DND-41 (cell line): ENCODE results near the gene TMCO1.
"Not testable (repeated sequence)": the region's sequence is repeated elsewhere in the genome, so short reads cannot be mapped to it uniquely, and the experiment has no call there.

ENCODE experiments used
- ATAC-seq: fragments of 200-7000 bp; cut with Tn5 transposase; 3 replicates; pipeline ENCODE4 v1.9.1; 2021; ENCODE audit warnings: low read depth; ENCODE audit not compliant: insufficient read depth
- DNase-seq: peaks from one replicate; pipeline ENCODE4 v3.0.0-alpha.2; 2020
- H2AFZ ChIP-seq: 2 replicates; pipeline ENCODE4 v1.6.0; 2012; ENCODE audit warnings: low read depth, low read length
- H3K27ac ChIP-seq: 2 replicates; pipeline ENCODE4 v1.5.1; 2012; ENCODE audit warnings: low read length, inconsistent platforms
- H3K27me3 ChIP-seq: fragments of 200-600 bp; sonication (generic); 2 replicates; pipeline ENCODE4 v1.6.0; 2012; ENCODE audit warnings: low read length, mild to moderate bottlenecking, inconsistent platforms; ENCODE audit not compliant: insufficient read depth, poor library complexity
- H3K36me3 ChIP-seq: 2 replicates; pipeline ENCODE4 v1.5.1; 2012; ENCODE audit warnings: low read length, inconsistent platforms; ENCODE audit not compliant: insufficient read depth
- H3K4me1 ChIP-seq: 2 replicates; pipeline ENCODE4 v1.5.1; 2012; ENCODE audit warnings: mild to moderate bottlenecking, low read length; ENCODE audit not compliant: insufficient read depth
- H3K4me2 ChIP-seq: 2 replicates; pipeline ENCODE4 v1.6.0; 2012; ENCODE audit warnings: mild to moderate bottlenecking, moderate library complexity, low read length, inconsistent platforms; ENCODE audit not compliant: insufficient read depth
- H3K4me3 ChIP-seq, 2 experiments: fragments of 200-600 bp in 1 of 2; shearing (Covaris generic) in 1 of 2; 2 replicates each; pipeline ENCODE4 v1.5.1; 2012 to 2016; ENCODE audit warnings: inconsistent platforms in 2 of 2, low read length in 2 of 2, mild to moderate bottlenecking in 2 of 2, low read depth in 1 of 2, moderate library complexity in 1 of 2
- H3K79me2 ChIP-seq: 2 replicates; pipeline ENCODE4 v1.6.0; 2012; ENCODE audit warnings: low read length, inconsistent platforms; ENCODE audit not compliant: insufficient read depth
- H3K9ac ChIP-seq: 2 replicates; pipeline ENCODE4 v1.6.0; 2012; ENCODE audit warnings: low read depth, mild to moderate bottlenecking, inconsistent platforms, low read length, moderate library complexity
- H3K9me3 ChIP-seq: 2 replicates; pipeline ENCODE4 v1.5.1; 2012; ENCODE audit warnings: low read length, moderate library complexity, mild to moderate bottlenecking, inconsistent platforms; ENCODE audit not compliant: insufficient read depth, severe bottlenecking
- H4K20me1 ChIP-seq: 2 replicates; pipeline ENCODE4 v1.6.0; 2012; ENCODE audit warnings: low read length; ENCODE audit not compliant: insufficient read depth
- EZH2 ChIP-seq: IDR thresholded peaks from 3 replicates; pipeline ENCODE4 v1.6.1; 2012; ENCODE audit warnings: borderline replicate concordance, low read depth, mild to moderate bottlenecking, moderate library complexity, low read length, inconsistent platforms; ENCODE audit not compliant: severe bottlenecking
- TF ChIP-seq, protein P1 (sequence below): IDR thresholded peaks from 2 replicates; pipeline ENCODE4 v1.5.1; 2012; ENCODE audit warnings: borderline replicate concordance, low read length, moderate library complexity, mild to moderate bottlenecking; ENCODE audit not compliant: poor library complexity, severe bottlenecking; ENCODE audit errors: extremely low read depth

The TMCO1 gene

DNA sequence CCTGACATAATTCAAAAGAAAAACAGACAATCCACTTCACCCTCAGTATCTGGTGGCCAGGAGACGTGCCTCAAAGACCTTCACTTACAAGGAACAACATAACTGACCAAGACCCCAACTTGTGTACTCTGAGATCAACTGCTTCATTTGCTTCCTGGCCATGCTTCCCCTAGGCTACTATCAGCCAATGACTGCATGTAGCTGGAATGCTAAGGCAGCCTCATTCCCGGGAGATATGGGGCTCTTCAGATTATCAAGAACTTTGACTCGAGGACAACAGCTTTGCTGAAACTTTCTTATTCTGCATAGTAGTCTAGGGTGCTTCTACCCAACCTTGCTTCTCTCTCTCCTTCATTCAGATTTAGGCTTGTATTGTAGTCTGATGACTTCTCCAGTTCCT, 47.1 kb upstream of the TMCO1 start:
- no peaks in the 10 kb centered on the region for H4K20me1 ChIP-seq
- no peak overlapping the region for H3K4me3 ChIP-seq
- DNase-seq (no peak), ATAC-seq (no peak)
- H3K27ac ChIP-seq = no peak overlapping the region
- H3K9me3 ChIP-seq = no peaks in the 10 kb centered on the region
- no peak for TF ChIP-seq EZH2
- TF ChIP-seq, protein P1, sequence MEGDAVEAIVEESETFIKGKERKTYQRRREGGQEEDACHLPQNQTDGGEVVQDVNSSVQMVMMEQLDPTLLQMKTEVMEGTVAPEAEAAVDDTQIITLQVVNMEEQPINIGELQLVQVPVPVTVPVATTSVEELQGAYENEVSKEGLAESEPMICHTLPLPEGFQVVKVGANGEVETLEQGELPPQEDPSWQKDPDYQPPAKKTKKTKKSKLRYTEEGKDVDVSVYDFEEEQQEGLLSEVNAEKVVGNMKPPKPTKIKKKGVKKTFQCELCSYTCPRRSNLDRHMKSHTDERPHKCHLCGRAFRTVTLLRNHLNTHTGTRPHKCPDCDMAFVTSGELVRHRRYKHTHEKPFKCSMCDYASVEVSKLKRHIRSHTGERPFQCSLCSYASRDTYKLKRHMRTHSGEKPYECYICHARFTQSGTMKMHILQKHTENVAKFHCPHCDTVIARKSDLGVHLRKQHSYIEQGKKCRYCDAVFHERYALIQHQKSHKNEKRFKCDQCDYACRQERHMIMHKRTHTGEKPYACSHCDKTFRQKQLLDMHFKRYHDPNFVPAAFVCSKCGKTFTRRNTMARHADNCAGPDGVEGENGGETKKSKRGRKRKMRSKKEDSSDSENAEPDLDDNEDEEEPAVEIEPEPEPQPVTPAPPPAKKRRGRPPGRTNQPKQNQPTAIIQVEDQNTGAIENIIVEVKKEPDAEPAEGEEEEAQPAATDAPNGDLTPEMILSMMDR = no peak
- no peaks in the 10 kb centered on the region for H3K79me2 ChIP-seq
- no peak overlapping the region for H3K4me2 ChIP-seq
- no peaks in the 10 kb centered on the region for H3K27me3 ChIP-seq
- no peak overlapping the region for H3K9ac ChIP-seq
- no peaks in the 10 kb centered on the region for H3K4me1 ChIP-seq
- H3K36me3 ChIP-seq = no peaks in the 10 kb centered on the region
- H2AFZ ChIP-seq = 0 out of 2 replicates have a peak overlapping the region, but pooled peaks have one; percentile 25

DNA sequence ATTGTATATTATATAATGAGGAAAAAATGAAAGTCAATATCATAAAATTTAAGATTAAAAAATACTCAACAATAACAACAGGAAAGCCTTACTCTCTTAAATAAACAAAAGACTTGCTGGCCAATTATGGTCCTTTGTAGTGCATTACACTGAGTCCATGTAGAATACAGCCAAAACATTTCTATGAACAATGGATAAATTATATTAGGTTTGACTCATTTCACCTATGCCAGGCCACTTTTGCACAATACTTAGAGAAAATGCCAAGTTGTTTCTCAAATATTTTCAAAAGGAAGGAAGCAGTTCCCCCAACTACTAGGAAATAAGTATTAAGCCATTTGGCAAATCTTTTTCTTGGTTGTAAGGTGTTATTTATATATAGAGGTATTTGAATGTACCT, 38.9 kb upstream of the TMCO1 start:
- Histone ChIP-seq H3K4me1 (no peaks in the 10 kb centered on the region), H3K4me3 (no peak overlapping the region), H3K36me3 (no peaks in the 10 kb centered on the region), H3K9me3 (no peaks in the 10 kb centered on the region), H3K27ac (no peak overlapping the region), H4K20me1 (no peaks in the 10 kb centered on the region), H2AFZ (no peak overlapping the region), H3K27me3 (no peaks in the 10 kb centered on the region), H3K4me2 (no peak overlapping the region), H3K9ac (no peak overlapping the region), H3K79me2 (no peaks in the 10 kb centered on the region)
- TF ChIP-seq EZH2 = no peak
- TF ChIP-seq, protein P1 = no peak
- ATAC-seq (no peak), DNase-seq (no peak)

GRCh38 chr1:165804513-165804912, 35.8 kb upstream of the TMCO1 start:
- not testable (repeated sequence) for H3K4me3 ChIP-seq, H3K36me3 ChIP-seq, H3K27me3 ChIP-seq, H4K20me1 ChIP-seq, H3K9ac ChIP-seq, H3K9me3 ChIP-seq, H3K4me1 ChIP-seq, ATAC-seq, H3K27ac ChIP-seq, H3K79me2 ChIP-seq, H2AFZ ChIP-seq, H3K4me2 ChIP-seq, DNase-seq

DNA sequence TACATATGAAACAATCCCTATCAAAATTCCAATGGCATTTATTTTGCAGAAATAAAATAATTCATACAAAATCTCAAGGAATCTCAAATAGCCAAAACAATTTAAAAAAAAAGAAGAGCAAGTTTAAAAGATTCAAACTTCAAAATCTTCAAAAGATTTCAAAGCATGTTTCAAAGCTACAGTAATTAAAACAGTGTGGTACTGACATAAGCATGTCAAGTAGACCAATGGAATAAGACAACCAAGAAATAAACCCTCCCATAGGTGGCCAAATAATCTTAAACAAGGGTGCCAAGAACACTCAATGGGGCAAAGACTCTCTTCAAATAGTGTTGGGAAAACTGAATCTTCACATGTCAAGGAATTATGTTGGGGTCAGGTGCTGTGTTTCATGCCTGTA, 30.7 kb upstream of the TMCO1 start:
- Histone ChIP-seq H3K4me2 (no peak overlapping the region), H4K20me1 (no peaks in the 10 kb centered on the region), H3K9me3 (no peaks in the 10 kb centered on the region), H3K27ac (no peak overlapping the region), H3K4me1 (no peaks in the 10 kb centered on the region), H3K36me3 (no peaks in the 10 kb centered on the region), H3K4me3 (no peak overlapping the region), H2AFZ (no peak overlapping the region), H3K79me2 (no peaks in the 10 kb centered on the region), H3K9ac (no peak overlapping the region), H3K27me3 (no peaks in the 10 kb centered on the region)
- no peak for DNase-seq
- no peak for TF ChIP-seq EZH2
- TF ChIP-seq, protein P1 = no peak
- no peak for ATAC-seq
